GM19043 (cell line): Measurements from ENCODE around the gene TTC13.

ENCODE experiments used
- ATAC-seq: cut with Tn5 transposase; IDR thresholded peaks from one replicate; pipeline ENCODE4 v1.9.1; 2021; ENCODE audit warnings: low read depth; ENCODE audit not compliant: unreplicated experiment

Gene TTC13

DNA sequence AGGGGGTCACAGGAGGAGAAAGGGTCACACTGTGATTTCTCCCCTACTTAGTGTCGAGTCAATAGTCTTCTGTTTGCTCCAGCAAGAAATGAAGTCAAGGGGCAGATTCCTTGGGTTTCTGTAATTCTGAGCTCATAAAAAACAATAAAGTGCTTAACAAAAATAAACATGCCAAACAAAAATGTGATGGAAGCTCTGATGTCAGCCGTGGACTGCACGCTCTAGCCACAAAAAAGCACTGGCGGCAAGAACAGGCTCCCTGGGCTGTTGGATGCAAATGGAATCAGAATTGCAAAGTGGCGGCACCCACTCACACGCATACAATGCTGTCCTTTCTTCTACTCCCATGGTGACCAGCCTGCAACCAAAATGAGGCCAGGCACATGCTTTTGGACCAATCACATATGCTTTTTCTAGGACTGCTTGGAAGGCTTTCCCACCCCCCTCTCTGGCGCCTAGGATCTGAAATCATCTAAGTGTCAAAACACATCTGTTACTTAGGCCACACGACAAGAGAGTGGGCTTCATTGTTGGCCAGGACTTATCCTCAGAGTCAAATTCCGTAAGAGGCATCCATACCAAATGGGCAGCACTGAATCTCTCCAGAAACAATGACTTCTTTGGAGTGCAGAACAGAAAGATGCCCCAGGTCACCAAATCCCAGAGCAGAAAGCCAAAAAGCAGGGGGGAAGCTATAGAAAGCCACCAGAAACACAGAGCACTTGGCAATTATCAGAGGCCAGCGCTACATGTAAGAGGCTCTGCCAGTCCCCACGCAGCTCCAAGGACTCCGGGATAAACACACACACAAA, 119.5 kb downstream of the TTC13 start:
- ATAC-seq = no peak

DNA sequence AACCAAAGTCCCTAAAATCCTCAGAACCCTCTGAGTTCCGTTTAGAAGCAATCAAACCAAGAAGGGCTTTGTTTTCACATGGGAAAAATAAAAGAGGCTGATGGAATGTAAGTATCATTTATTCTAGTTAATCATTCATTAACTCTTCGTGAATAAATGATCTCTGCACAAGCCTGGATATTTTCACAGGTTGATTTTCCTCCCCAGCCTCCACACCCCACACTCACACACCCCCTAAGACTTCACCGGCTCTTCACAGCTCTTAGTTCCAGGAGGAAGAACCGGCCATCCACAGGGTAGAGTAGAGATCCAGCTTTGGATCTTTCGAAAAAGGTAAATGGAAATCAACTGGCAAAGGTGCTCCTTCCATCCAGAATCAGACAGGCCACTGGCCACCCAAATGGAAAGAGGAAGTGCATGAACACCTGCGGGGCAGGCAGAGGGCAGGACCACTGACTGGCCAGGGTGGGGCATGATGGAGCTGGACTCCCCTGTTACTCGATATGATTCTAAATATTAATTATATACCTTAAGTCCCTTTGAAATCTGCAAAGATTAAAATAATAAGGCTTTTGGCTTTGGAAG, 120.3 kb downstream of the TTC13 start:
- no peak for ATAC-seq

DNA sequence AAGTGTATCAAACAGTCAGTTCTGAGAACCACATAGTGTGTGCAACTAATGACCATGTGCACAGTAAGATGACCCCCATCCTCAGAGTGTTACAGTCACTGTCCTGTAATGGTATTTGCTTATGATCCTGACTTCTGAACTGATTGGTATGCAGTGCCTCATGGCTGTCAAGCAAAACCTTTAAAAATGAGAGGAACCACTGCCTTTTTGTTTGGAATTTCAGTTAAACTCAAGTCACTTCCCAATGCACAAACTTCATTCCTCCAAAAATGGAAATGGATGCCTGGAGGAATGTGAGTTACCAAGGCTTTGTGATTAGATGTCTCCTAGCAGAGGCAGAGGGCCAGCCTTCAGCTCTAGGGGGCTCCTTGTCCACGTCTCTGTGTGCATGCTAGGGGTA, 120.8 kb downstream of the TTC13 start:
- ATAC-seq = no peak

DNA sequence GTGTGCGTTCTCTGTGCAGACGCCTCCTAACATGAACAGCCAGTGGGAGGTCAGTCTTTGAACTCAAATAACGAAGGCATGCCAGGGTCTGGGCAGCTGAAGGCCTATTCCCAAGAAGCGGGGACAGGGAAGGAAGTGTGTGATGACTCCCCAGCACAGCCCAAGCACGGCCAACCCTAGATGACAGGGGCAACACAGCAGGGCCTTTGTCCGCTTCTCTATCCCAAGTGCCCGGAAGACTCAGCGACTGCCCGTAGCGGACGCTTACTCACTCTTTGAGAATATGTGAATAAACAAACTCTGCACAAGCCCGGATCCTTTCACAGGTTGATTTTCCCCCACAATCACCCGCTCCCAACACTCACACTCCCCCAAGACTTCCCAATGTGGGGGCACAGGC, 121.6 kb downstream of the TTC13 start:
- ATAC-seq = no peak
